ENCODE results near the gene MAN2B1.

The MAN2B1 gene

DNA sequence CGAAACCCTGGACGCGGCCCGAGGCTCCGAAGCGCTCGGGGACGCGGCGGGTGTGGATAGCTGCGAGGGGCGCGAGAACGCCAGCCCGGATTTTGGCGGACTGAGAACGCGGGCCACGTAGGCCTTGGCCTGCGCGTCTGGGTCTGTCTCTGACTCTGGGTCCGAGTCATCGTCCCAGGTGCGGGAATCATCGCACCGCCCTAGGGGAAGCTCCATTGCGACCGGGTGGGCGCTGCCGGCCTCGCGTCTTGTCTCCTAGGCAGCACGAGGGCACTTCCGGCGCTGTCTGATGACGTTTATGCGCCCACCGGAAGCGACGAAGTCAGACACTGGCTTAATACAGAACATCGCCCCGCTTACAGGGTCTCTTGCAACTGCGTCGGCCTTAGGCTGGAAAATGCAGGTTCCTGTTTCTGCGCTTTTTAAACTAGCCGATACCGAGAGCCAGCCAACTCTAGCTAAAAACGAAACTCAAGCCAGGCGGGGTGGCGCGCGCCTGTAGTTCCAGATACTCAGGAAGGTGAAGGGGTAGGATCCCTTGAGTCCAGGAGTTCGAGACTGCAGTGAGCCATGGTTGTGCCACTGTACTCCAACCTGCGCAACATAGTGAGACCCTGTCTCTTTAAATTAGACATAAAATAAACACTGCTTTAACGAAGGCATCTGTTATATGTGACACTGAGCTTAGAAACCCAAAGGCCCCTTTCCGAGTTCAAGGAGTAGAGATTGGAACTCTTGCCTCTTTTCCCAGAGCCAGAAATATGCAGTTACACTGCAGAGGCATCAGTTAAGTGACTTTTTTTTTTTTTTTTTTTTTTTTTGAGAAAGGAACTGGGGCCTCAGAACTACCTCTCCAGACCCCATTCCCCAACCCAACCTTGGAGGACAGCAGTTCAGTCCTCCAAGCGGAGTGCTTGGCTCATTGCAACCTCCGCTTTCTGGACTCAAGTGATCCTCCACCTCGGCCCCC lies 30.1 kb upstream of the MAN2B1 start, which contains the start of gene FBXW9:
Gene FBXW9 (minus strand): TSS at position 266 of the 970 bp plus-strand sequence. CDS start 50 bp downstream, at position 216.
- peak within 1 kb of the TSS; percentile 90 for H3K4me3 ChIP-seq (ENCODE audit: low read depth, low read length)
- peak; percentile 92 for DNase-seq (ENCODE audit: low read depth)
- in situ Hi-C loops (cut with HindIII; ENCODE audit: low sequenced_read_pairs): no loop called here
- no peak for TF ChIP-seq CTCF (IDR thresholded peaks at IDR 0.05; ENCODE audit: low read depth, low read length, missing control alignments)

GRCh38 chr19:12695997-12696365 lies 29.4 kb upstream of the MAN2B1 start:
- in situ Hi-C loops (cut with HindIII; ENCODE audit: low sequenced_read_pairs): no loop called here
- peak overlapping the region; percentile 90 for H3K4me3 ChIP-seq (ENCODE audit: low read depth, low read length)
- DNase-seq (ENCODE audit: low read depth): no peak
- TF ChIP-seq CTCF (IDR thresholded peaks at IDR 0.05; ENCODE audit: low read depth, low read length, missing control alignments): no peak

DNA sequence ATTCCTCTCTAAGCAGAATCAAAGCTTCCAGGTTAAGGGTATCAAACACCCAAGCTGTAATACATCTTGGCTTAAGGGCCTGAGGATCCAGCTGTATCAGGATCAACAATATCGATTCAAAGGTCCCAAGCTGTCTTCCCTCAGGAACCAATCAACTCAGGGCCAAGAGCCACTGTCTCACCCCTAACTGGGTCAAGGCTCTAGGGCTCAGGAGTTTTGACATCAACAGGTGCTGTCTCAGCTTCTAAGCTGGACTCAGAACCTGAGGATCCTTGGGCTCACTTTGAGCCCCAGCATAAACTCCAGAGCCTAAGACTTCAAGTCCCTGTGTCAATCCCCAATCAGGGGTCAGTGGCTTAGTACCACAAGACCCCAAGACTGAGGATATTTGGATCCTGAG lies 29.0 kb upstream of the MAN2B1 start:
- in situ Hi-C loops (cut with HindIII; ENCODE audit: low sequenced_read_pairs): no loop called here
- no peak for TF ChIP-seq CTCF (IDR thresholded peaks at IDR 0.05; ENCODE audit: low read depth, low read length, missing control alignments)
- peak overlapping the region; percentile 90 for H3K4me3 ChIP-seq (ENCODE audit: low read depth, low read length)
- DNase-seq (ENCODE audit: low read depth): no peak

DNA sequence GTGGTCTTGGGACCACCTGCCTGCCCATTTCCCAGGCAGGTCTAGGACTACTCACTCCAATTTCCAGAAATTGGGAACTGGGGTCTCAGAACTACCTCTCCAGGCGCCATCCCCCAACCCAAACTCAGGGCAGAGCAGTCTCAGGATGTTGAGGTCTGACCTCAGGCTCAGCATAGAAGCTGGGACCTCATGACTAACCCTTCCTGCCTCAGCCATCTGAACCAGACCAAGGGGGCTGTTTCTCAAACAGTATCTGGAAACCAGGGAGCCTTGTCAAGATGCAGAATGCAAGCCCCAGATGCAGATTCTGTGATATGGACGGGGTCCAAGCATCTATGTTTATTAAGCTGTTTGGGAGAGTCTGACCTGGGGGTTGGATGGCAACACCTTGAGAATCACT lies 28.6 kb upstream of the MAN2B1 start:
- no peak for DNase-seq (ENCODE audit: low read depth)

DNA sequence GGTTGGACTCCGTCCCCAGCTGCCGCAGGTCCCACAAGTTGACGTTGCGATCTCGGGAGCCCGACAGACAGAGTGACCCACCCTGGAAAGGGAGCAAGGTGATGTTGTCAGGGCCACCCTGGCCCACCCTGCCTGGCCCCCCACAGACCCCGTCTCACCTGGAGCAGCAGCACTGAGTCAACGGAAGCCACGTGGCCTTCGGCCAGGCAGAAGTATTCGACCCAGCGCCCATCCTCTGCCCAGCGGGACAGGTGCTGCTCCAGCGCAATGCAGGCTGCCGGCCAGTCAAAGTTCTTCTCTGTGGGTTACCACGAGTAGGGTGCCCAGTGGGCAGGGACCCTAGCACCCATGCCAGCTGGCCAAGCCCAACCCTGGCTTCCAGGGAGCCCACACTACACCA lies 28.1 kb upstream of the MAN2B1 start:
- no peak for DNase-seq (ENCODE audit: low read depth)
- no peak overlapping the region for H3K4me3 ChIP-seq (ENCODE audit: low read depth, low read length)
- no peak for TF ChIP-seq CTCF (IDR thresholded peaks at IDR 0.05; ENCODE audit: low read depth, low read length, missing control alignments)
- in situ Hi-C loops (cut with HindIII; ENCODE audit: low sequenced_read_pairs): no loop called here

More for the DNA sequence above, 28.6 kb upstream of the MAN2B1 start:
- in situ Hi-C loops (cut with HindIII; ENCODE audit: low sequenced_read_pairs): no loop called here
- H3K4me3 ChIP-seq (ENCODE audit: low read depth, low read length): no peak overlapping the region
- no peak for TF ChIP-seq CTCF (IDR thresholded peaks at IDR 0.05; ENCODE audit: low read depth, low read length, missing control alignments)

DNA sequence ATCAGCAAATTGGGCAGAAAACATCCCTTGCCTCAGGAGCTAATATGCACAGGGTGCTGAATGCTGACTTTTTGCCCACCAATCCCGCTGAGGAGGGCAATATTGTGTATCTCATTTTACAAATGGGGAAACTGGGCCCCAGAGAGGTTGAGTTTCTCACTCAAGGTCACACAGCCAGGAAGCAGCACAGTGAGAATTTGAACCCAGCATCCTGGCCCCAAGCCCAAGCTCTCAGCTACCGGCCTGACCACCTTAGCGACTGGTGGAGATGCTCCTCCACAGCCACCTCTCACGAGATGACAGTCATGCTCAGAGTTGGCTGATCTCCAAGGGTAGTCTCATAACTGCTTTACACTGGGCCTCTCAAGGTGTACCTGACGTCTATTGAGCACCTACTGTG lies 26.4 kb upstream of the MAN2B1 start:
- no peak for DNase-seq (ENCODE audit: low read depth)
- in situ Hi-C loops (cut with HindIII; ENCODE audit: low sequenced_read_pairs): no loop called here
- no peak for TF ChIP-seq CTCF (IDR thresholded peaks at IDR 0.05; ENCODE audit: low read depth, low read length, missing control alignments)
- H3K4me3 ChIP-seq (ENCODE audit: low read depth, low read length): no peak overlapping the region

All from astrocyte of the cerebellum (primary cell).